Mucosa of descending colon (tissue), 3 donors: ENCODE results near the gene BBLN. TPM values are rescaled to one million over a fixed set of nuclear protein-coding genes. Genes with fewer than 3 reads are reported as not detected.

Experiments used
- ATAC-seq: fragments of 200-7000 bp; cut with Tn5 transposase; one replicate; pipeline ENCODE4 v1.9.1; 2020; ENCODE audit warnings: mild to moderate bottlenecking, moderate library complexity
- DNase-seq, 3 donors: peaks; one replicate each; pipeline ENCODE4 v3.0.0-alpha.2; 2020
- H3K36me3 ChIP-seq: fragments of 200-600 bp; one replicate; pipeline ENCODE4 v1.8.0; 2021; ENCODE audit warnings: low read depth, mild to moderate bottlenecking
- H3K4me1 ChIP-seq: fragments of 200-600 bp; one replicate; pipeline ENCODE4 v1.8.0; 2021; ENCODE audit warnings: low read depth, mild to moderate bottlenecking
- H3K4me3 ChIP-seq: fragments of 200-600 bp; one replicate; pipeline ENCODE4 v1.8.0; 2021; ENCODE audit warnings: mild to moderate bottlenecking
- H3K9me3 ChIP-seq: fragments of 200-600 bp; one replicate; pipeline ENCODE4 v1.8.0; 2021; ENCODE audit warnings: mild to moderate bottlenecking
- CTCF ChIP-seq: fragments of 200-600 bp; IDR thresholded peaks from one replicate; pipeline ENCODE4 v1.8.0; 2022; ENCODE audit warnings: antibody characterized with exemption, mild to moderate bottlenecking
- intact Hi-C, 2 donors: fragments of 100-400 bp; cut with DNase I in 1 of 2; cut with micrococcal nuclease in 1 of 2; formaldehyde crosslinking; loops; one replicate each; pipeline versions ENCODE4 v1.11.0 to v1.11.1; 2022; cut with DNase I, micrococcal nuclease
- total RNA-seq, 3 donors: library from RNA; stranded (reverse); fragmentation: NEBNext Ultra II Directional in 2 of 3; extraction: Animal tissue kit (Norgen Biotek cat#: 25700) in 2 of 3; gene quantifications; one replicate each; pipeline versions ENCODE4 v1.2.1 to v1.2.4, GENCODE V29; 2021 to 2023
- donor health status: DM: no; HTN: no; CAD: no; lungs with moderate emphysema.
- donor health status: DM: no; HTN: no; CAD: no.
- donor health status: DM: no; HTN: yes; CAD: no.

The BBLN gene
- total RNA-seq, 3 donors from 2014 or later = 33.7 to 46.8 (median 37.6) TPM

DNA sequence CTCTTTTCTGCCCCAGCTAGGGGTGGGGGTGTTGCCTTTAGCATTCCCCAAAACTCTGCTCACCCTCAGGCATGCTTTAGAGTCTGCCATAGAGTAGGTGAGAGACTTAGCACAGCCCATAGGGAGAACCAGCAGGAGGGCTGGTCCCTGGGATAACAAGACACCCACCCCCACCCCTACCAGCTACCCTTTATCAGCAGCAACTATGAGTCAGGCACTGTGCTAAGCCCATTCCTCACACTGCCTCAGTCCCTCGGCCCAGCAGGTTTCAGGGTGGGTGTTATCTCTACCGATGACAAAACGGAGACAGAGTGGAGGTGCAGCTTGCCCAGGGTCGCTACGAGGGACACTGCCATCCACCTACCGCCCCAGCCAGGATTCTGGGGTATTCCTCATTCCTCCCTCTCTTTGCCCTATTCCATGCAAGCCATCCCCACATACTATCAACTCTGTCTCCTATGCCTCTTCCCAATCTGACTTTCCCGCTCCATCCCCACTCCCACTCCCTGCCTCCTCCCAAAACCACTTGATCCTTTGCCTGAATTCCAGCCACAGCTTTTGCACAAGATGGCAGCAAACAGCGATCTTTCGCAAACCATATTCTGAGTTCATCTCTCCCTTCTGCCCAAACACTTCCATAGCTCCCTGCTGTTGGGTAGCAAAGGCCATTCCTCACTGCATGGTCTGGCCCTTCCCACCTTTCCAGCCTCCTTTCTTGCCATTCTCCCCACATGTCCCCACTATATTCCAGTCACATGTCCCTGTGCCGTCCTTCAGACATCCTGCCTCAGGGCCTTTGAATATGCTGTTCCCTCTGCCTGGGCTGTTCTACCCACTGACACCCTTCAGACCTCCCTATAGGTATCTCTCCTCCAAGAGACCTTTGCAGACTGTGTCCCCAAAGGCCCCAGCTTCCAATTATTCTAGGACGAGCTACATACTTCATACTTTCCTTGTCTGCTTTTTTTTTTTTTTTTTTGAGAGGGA, 26.2 kb downstream of the BBLN start:
- H3K4me1 ChIP-seq = peaks cover 9% of the 10 kb centered on the region
- DNase-seq = no peak
- no peak overlapping the region for H3K4me3 ChIP-seq
- ATAC-seq = no peak
- intact Hi-C loops = no loop called here
- TF ChIP-seq CTCF = no peak
- no peaks in the 10 kb centered on the region for H3K9me3 ChIP-seq
- no peaks in the 10 kb centered on the region for H3K36me3 ChIP-seq

DNA sequence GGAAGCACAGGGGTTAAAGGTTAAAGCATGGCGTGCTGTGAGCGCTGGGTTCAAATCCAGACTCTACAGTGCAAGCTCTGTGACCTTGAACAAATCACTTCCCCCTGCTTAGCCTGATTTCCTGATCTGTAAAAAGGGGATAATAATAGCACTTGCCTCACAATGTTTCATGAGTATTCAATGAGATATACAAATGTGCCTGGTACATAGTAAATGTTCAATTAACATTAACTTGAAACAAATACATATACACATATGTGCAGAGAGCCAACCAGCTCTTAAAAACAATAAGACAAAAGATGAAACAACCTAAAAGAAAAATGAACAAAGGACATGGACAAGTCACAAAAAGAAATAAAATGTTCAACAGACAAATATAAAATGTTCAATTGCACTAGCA, 27.3 kb downstream of the BBLN start:
- ATAC-seq (no peak), DNase-seq (no peak)
- Histone ChIP-seq H3K9me3 (no peaks in the 10 kb centered on the region), H3K36me3 (no peaks in the 10 kb centered on the region), H3K4me3 (no peak overlapping the region), H3K4me1 (peaks cover 9% of the 10 kb centered on the region)
- intact Hi-C loops = no loop called here
- TF ChIP-seq CTCF = no peak

- TF ChIP-seq CTCF = no peak
- Histone ChIP-seq H3K36me3 (no peaks in the 10 kb centered on the region), H3K9me3 (no peaks in the 10 kb centered on the region), H3K4me3 (no peak overlapping the region), H3K4me1 (peaks cover 14% of the 10 kb centered on the region)
- DNase-seq = no peak
- intact Hi-C loops = no loop called here
- ATAC-seq = no peak
These were observed 28.1 kb downstream of the BBLN start for GRCh38 chr9:128188209-128188608.

GRCh38 chr9:128190013-128190412, 29.9 kb downstream of the BBLN start:
- DNase-seq (no peak), ATAC-seq (no peak)
- intact Hi-C loops = no loop called here
- Histone ChIP-seq H3K9me3 (no peaks in the 10 kb centered on the region), H3K4me3 (no peak overlapping the region), H3K36me3 (no peaks in the 10 kb centered on the region), H3K4me1 (peaks cover 14% of the 10 kb centered on the region)
- TF ChIP-seq CTCF = no peak

DNA sequence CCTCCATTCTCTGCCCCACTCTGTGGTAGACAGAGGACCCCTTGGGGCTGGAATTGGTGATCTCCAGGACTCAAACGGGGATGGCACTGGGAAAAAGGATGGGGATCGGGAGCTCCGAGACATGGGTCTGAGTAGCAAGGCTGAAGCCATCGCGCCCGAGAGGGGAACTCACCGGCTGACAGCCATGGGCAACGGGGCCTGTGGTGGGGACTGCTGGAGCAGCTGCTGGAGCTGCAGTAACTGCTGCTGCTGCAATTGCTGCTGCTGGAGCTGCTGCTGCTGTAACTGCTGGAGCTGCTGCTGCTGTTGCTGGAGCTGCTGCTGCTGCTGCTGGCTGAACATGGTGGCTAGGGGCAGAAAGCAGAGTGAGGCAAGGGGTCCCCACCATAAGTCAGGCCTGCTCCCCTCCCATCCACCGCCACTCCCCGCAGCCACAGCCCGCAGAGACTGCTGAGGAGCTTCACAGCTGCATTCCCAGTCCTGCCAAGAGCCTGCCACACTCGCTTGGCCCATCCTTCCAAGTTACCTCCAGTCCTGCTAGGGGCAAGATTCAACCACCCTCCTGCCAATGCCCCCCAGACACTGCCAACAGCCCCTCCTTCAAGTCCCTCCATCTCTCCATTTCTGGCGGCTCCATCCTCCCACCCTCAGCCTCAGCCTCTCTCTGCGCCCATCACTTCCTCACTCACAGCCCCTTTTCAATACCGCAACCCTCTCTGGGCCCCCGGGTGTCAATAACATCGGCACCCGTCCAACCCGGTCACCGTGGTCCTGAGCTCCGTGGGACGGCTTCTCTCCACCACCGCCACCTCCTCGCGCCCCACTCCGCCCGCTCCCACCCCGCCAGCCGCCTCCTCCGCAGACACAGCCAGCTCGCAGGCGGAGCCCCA, 30.7 kb downstream of the BBLN start:
- DNase-seq (peak in 2 of 3 donors; percentile 44 to 46), ATAC-seq (peak; percentile 5)
- intact Hi-C loops = no loop called here
- H3K4me3 ChIP-seq = peak overlapping the region; percentile 75
- no peaks in the 10 kb centered on the region for H3K36me3 ChIP-seq
- peaks cover 14% of the 10 kb centered on the region for H3K4me1 ChIP-seq
- no peak for TF ChIP-seq CTCF
- H3K9me3 ChIP-seq = no peaks in the 10 kb centered on the region
